ENCODE measurements around the gene GSS. TPM values are rescaled to one million over a fixed set of nuclear protein-coding genes. Genes with fewer than 3 reads are reported as not detected.

Gene GSS
- total and polyA plus RNA-seq, 4 donors: 12.9 to 31.5 (median 23.6) TPM

DNA sequence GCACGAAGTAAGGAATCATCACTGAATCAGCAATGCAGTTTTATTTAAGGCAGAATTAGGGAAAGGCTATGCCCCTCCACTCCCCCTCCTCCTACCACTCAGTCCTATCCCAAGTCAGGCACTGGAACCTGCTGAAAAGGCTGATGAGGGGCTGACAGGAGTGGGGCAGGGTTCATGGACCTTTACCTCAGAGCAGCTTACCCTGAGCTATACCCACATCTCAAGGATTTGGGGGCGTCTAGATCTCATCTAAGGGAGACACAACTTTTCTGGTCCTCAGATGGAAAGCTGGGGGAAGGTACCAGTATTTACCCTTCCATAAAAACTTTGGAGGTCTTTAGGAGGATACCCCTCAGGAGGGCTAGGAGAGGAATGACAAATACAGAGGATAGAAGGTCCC is 27.2 kb downstream of the GSS start:
- H3K36me3 ChIP-seq (ENCODE audit: control insufficient read depth in 1 of 2, insufficient read depth in 2 of 2, low read length in 1 of 2): peaks cover 3 to 18% of the 10 kb centered on the region in 2 donors
- intact Hi-C loops (cut with DNase I): no loop called here
- 86 to 88% methylated on average over 2 of the region's 2 CpGs for WGBS, 2 donors
- DNase-seq (no peak), ATAC-seq (ENCODE audit: low FRiP score) (no peak)
- no peaks in the 10 kb centered on the region for H3K4me1 ChIP-seq (ENCODE audit: control insufficient read depth in 1 of 2, insufficient read depth in 2 of 2, low read length in 2 of 2)
- H3K9me3 ChIP-seq (ENCODE audit: control insufficient read depth, low read length): no peaks in the 10 kb centered on the region
- no peak overlapping the region for H3K4me3 ChIP-seq (ENCODE audit: low read length in 2 of 2)
- H3K27me3 ChIP-seq (ENCODE audit: control insufficient read depth in 1 of 2, insufficient read depth in 2 of 2, low read length in 1 of 2): no peaks in the 10 kb centered on the region
- no peak overlapping the region for H3K27ac ChIP-seq (ENCODE audit: low read depth in 1 of 2, low read length in 2 of 2)

DNA sequence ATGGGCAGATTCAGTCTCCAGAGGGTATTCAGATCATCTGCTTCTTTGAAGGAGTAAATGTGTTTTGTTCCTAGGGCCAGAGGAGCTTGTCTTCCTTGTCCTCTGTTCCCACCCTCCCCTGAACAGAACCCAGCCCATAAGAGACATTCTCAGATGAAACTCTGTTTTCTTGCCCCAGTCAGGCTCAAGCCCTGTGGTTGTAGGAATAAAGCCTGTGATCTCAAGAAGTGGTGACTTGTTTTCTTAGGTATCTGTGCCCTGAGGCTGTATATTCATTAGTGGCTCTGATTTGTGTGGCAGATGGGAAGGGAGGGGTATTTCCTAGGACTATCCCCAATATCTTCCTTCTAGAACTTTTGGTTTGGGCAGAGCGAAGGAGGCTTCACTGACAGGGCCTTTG is 27.9 kb downstream of the GSS start:
- peaks cover 3 to 18% of the 10 kb centered on the region in 2 donors for H3K36me3 ChIP-seq (ENCODE audit: control insufficient read depth in 1 of 2, insufficient read depth in 2 of 2, low read length in 1 of 2)
- no peak overlapping the region for H3K27ac ChIP-seq (ENCODE audit: low read depth in 1 of 2, low read length in 2 of 2)
- DNase-seq: no peak
- H3K4me3 ChIP-seq (ENCODE audit: low read length in 2 of 2): no peak overlapping the region
- peaks cover 0 to 4% of the 10 kb centered on the region in 2 donors for H3K4me1 ChIP-seq (ENCODE audit: control insufficient read depth in 1 of 2, insufficient read depth in 2 of 2, low read length in 2 of 2)
- WGBS, 2 donors: 95 to 98% methylated on average over 1 of the region's 1 CpG
- no peaks in the 10 kb centered on the region for H3K27me3 ChIP-seq (ENCODE audit: control insufficient read depth in 1 of 2, insufficient read depth in 2 of 2, low read length in 1 of 2)
- no peak for ATAC-seq (ENCODE audit: low FRiP score)
- H3K9me3 ChIP-seq (ENCODE audit: control insufficient read depth, low read length): no peaks in the 10 kb centered on the region
- intact Hi-C loops (cut with DNase I): no loop called here

DNA sequence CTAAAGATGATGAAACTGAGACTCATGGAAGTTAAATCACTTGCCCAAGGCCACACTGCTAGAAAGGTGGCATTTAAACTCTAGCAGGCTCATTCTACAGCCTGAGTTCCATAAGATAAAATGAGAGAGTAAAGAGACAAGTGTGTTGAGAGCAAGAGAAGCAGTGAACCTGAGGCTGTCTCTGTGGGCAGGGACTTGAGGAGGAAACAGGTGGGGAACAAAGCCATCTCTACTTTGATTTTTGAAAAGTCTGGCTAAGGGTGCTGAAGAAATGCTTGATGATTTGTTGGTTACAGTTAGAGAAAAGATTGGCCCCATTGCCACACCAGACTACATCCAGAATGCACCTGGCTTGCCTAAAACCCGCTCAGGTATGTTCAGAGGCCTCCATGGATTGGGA is 29.0 kb downstream of the GSS start:
- H3K4me1 ChIP-seq (ENCODE audit: control insufficient read depth in 1 of 2, insufficient read depth in 2 of 2, low read length in 2 of 2): peaks cover 2 to 8% of the 10 kb centered on the region in 2 donors
- no peaks in the 10 kb centered on the region for H3K9me3 ChIP-seq (ENCODE audit: control insufficient read depth, low read length)
- ATAC-seq (ENCODE audit: low FRiP score) (no peak), DNase-seq (no peak)
- intact Hi-C loops (cut with DNase I): no loop called here
- 95 to 96% methylated on average over 1 of the region's 1 CpG for WGBS, 2 donors
- H3K27me3 ChIP-seq (ENCODE audit: control insufficient read depth in 1 of 2, insufficient read depth in 2 of 2, low read length in 1 of 2): no peaks in the 10 kb centered on the region
- peaks cover 3 to 18% of the 10 kb centered on the region in 2 donors for H3K36me3 ChIP-seq (ENCODE audit: control insufficient read depth in 1 of 2, insufficient read depth in 2 of 2, low read length in 1 of 2)
- no peak overlapping the region for H3K4me3 ChIP-seq (ENCODE audit: low read length in 2 of 2)
- H3K27ac ChIP-seq (ENCODE audit: low read depth in 1 of 2, low read length in 2 of 2): no peak overlapping the region

GRCh38 chr20:34925981-34926380 is 29.6 kb downstream of the GSS start:
- intact Hi-C loops (cut with DNase I): no loop called here
- H3K4me3 ChIP-seq (ENCODE audit: low read length in 2 of 2): no peak overlapping the region
- ATAC-seq (ENCODE audit: low FRiP score): no peak
- H3K27ac ChIP-seq (ENCODE audit: low read depth in 1 of 2, low read length in 2 of 2): no peak overlapping the region
- no peak for DNase-seq
- WGBS, 2 donors: 78% methylated on average over 1 of the region's 1 CpG
- H3K4me1 ChIP-seq (ENCODE audit: control insufficient read depth in 1 of 2, insufficient read depth in 2 of 2, low read length in 2 of 2): peaks cover 2 to 8% of the 10 kb centered on the region in 2 donors
- peaks cover 7 to 19% of the 10 kb centered on the region in 2 donors for H3K36me3 ChIP-seq (ENCODE audit: control insufficient read depth in 1 of 2, insufficient read depth in 2 of 2, low read length in 1 of 2)
- H3K9me3 ChIP-seq (ENCODE audit: control insufficient read depth, low read length): no peaks in the 10 kb centered on the region
- H3K27me3 ChIP-seq (ENCODE audit: control insufficient read depth in 1 of 2, insufficient read depth in 2 of 2, low read length in 1 of 2): no peaks in the 10 kb centered on the region

GRCh38 chr20:34925341-34925740 is 30.3 kb downstream of the GSS start:
- no peak overlapping the region for H3K27ac ChIP-seq (ENCODE audit: low read depth in 1 of 2, low read length in 2 of 2)
- no peaks in the 10 kb centered on the region for H3K27me3 ChIP-seq (ENCODE audit: control insufficient read depth in 1 of 2, insufficient read depth in 2 of 2, low read length in 1 of 2)
- intact Hi-C loops (cut with DNase I): no loop called here
- H3K36me3 ChIP-seq (ENCODE audit: control insufficient read depth in 1 of 2, insufficient read depth in 2 of 2, low read length in 1 of 2): peaks cover 7 to 24% of the 10 kb centered on the region in 2 donors
- H3K9me3 ChIP-seq (ENCODE audit: control insufficient read depth, low read length): no peaks in the 10 kb centered on the region
- H3K4me1 ChIP-seq (ENCODE audit: control insufficient read depth in 1 of 2, insufficient read depth in 2 of 2, low read length in 2 of 2): peaks cover 2 to 8% of the 10 kb centered on the region in 2 donors
- 93 to 98% methylated on average over 3 of the region's 3 CpGs for WGBS, 2 donors
- ATAC-seq (ENCODE audit: low FRiP score) (no peak), DNase-seq (no peak)
- H3K4me3 ChIP-seq (ENCODE audit: low read length in 2 of 2): no peak overlapping the region

- ATAC-seq (ENCODE audit: low FRiP score) (no peak), DNase-seq (no peak)
- 92 to 94% methylated on average over 2 of the region's 2 CpGs for whole genome bisulfite sequencing, 2 donors
- intact Hi-C loops (cut with DNase I): loop anchor here in 1 of 2 donors (5.0 kb wide), 1 partner anchor 46 kb away; the partner anchor contains the start of gene ACSS2
- Histone ChIP-seq H3K27ac (ENCODE audit: low read depth in 1 of 2, low read length in 2 of 2) (peak overlapping the region in 1 of 2 donors; percentile 60), H3K27me3 (ENCODE audit: control insufficient read depth in 1 of 2, insufficient read depth in 2 of 2, low read length in 1 of 2) (no peaks in the 10 kb centered on the region), H3K36me3 (ENCODE audit: control insufficient read depth in 1 of 2, insufficient read depth in 2 of 2, low read length in 1 of 2) (peaks cover 10 to 22% of the 10 kb centered on the region in 2 donors), H3K4me3 (ENCODE audit: low read length in 2 of 2) (no peak overlapping the region), H3K4me1 (ENCODE audit: control insufficient read depth in 1 of 2, insufficient read depth in 2 of 2, low read length in 2 of 2) (peaks cover 2 to 8% of the 10 kb centered on the region in 2 donors), H3K9me3 (ENCODE audit: control insufficient read depth, low read length) (no peaks in the 10 kb centered on the region)
These were observed 32.2 kb downstream of the GSS start for GRCh38 chr20:34923414-34923813.

GRCh38 chr20:34922654-34923381 is 32.8 kb downstream of the GSS start:
- 69 to 75% methylated on average over 5 of the region's 5 CpGs for WGBS, 2 donors
- H3K4me3 ChIP-seq (ENCODE audit: low read length in 2 of 2): no peak overlapping the region
- H3K27me3 ChIP-seq (ENCODE audit: control insufficient read depth in 1 of 2, insufficient read depth in 2 of 2, low read length in 1 of 2): no peaks in the 10 kb centered on the region
- no peaks in the 10 kb centered on the region for H3K9me3 ChIP-seq (ENCODE audit: control insufficient read depth, low read length)
- peak; percentile 56 for ATAC-seq (ENCODE audit: low FRiP score)
- peak overlapping the region in 1 of 2 donors; percentile 60 for H3K27ac ChIP-seq (ENCODE audit: low read depth in 1 of 2, low read length in 2 of 2)
- H3K36me3 ChIP-seq (ENCODE audit: control insufficient read depth in 1 of 2, insufficient read depth in 2 of 2, low read length in 1 of 2): peaks cover 10 to 20% of the 10 kb centered on the region in 2 donors
- H3K4me1 ChIP-seq (ENCODE audit: control insufficient read depth in 1 of 2, insufficient read depth in 2 of 2, low read length in 2 of 2): peaks cover 2 to 8% of the 10 kb centered on the region in 2 donors
- no peak for DNase-seq
- intact Hi-C loops (cut with DNase I): loop anchor here in 1 of 2 donors (5.0 kb wide), 1 partner anchor 46 kb away; the partner anchor contains the start of gene ACSS2

GRCh38 chr20:34921436-34921835 is 34.2 kb downstream of the GSS start:
- WGBS, 2 donors: 85 to 94% methylated on average over 3 of the region's 3 CpGs
- peaks cover 7 to 14% of the 10 kb centered on the region in 2 donors for H3K36me3 ChIP-seq (ENCODE audit: control insufficient read depth in 1 of 2, insufficient read depth in 2 of 2, low read length in 1 of 2)
- ATAC-seq (ENCODE audit: low FRiP score) (no peak), DNase-seq (no peak)
- no peaks in the 10 kb centered on the region for H3K9me3 ChIP-seq (ENCODE audit: control insufficient read depth, low read length)
- H3K4me1 ChIP-seq (ENCODE audit: control insufficient read depth in 1 of 2, insufficient read depth in 2 of 2, low read length in 2 of 2): peaks cover 2 to 8% of the 10 kb centered on the region in 2 donors
- no peak overlapping the region for H3K27ac ChIP-seq (ENCODE audit: low read depth in 1 of 2, low read length in 2 of 2)
- H3K27me3 ChIP-seq (ENCODE audit: control insufficient read depth in 1 of 2, insufficient read depth in 2 of 2, low read length in 1 of 2): no peaks in the 10 kb centered on the region
- intact Hi-C loops (cut with DNase I): loop anchor here in 1 of 2 donors (5.0 kb wide), 1 partner anchor 44 kb away; the partner anchor contains the start of gene ACSS2
- H3K4me3 ChIP-seq (ENCODE audit: low read length in 2 of 2): no peak overlapping the region

- ATAC-seq (ENCODE audit: low FRiP score) (no peak), DNase-seq (no peak)
- Histone ChIP-seq H3K4me1 (ENCODE audit: control insufficient read depth in 1 of 2, insufficient read depth in 2 of 2, low read length in 2 of 2) (peaks cover 2 to 8% of the 10 kb centered on the region in 2 donors), H3K4me3 (ENCODE audit: low read length in 2 of 2) (no peak overlapping the region), H3K27me3 (ENCODE audit: control insufficient read depth in 1 of 2, insufficient read depth in 2 of 2, low read length in 1 of 2) (no peaks in the 10 kb centered on the region), H3K9me3 (ENCODE audit: control insufficient read depth, low read length) (no peaks in the 10 kb centered on the region), H3K27ac (ENCODE audit: low read depth in 1 of 2, low read length in 2 of 2) (no peak overlapping the region), H3K36me3 (ENCODE audit: control insufficient read depth in 1 of 2, insufficient read depth in 2 of 2, low read length in 1 of 2) (peaks cover 7% of the 10 kb centered on the region in 2 donors)
- intact Hi-C loops (cut with DNase I): loop anchor here in 1 of 2 donors (5.0 kb wide), 1 partner anchor 43 kb away; the partner anchor contains the start of gene ACSS2
These were observed 35.6 kb downstream of the GSS start for GRCh38 chr20:34920055-34920454.
